Panc1 (cell line): ENCODE data around the gene ARFIP1. TPM values are rescaled to one million over a fixed set of nuclear protein-coding genes. Genes with fewer than 3 reads are reported as not detected.

ENCODE experiments used
- ATAC-seq: fragments of 200-7000 bp; cut with Tn5 transposase; 2 replicates; pipeline ENCODE4 v1.9.1; 2020; ENCODE audit warnings: mild to moderate bottlenecking, moderate library complexity
- BruUV-seq: library from RNA; stranded (reverse); fragments of 400-500 nt; replicated peaks from 2 replicates; lab custom pipeline; 2021; lab: Mats Ljungman, UMichigan
- CTCF ChIA-PET: fragments of 300-600 bp; sonication (Branson Sonifier 250); formaldehyde crosslinking; loops from one replicate; lab custom pipeline; 2022; ENCODE audit warnings: antibody characterized with exemption; lab: Charles Lee
- POLR2A ChIA-PET: fragments of 300-600 bp; sonication (Branson Sonifier 250); formaldehyde crosslinking; loops from one replicate; lab custom pipeline; 2022; ENCODE audit warnings: antibody characterized with exemption; lab: Charles Lee
- DNase-seq: peaks from one replicate; pipeline ENCODE4 v3.0.0-alpha.2; 2010; ENCODE audit warnings: low read depth, low spot score
- H3K27ac ChIP-seq: 2 replicates; pipeline ENCODE4 v1.5.1; 2011; ENCODE audit warnings: mild to moderate bottlenecking, low read length, inconsistent platforms
- H3K27me3 ChIP-seq: fragments of 200-500 bp; sonication (Bioruptor generic); 2 replicates; pipeline ENCODE4 v1.6.0; 2014; ENCODE audit warnings: low read length, inconsistent platforms; ENCODE audit not compliant: control insufficient read depth, insufficient read depth
- H3K36me3 ChIP-seq: fragments of 200-500 bp; sonication (Bioruptor generic); 2 replicates; pipeline ENCODE4 v1.5.1; 2014; ENCODE audit warnings: inconsistent platforms, mild to moderate bottlenecking, low read length, moderate library complexity; ENCODE audit not compliant: control insufficient read depth, insufficient read depth
- H3K4me1 ChIP-seq: 2 replicates; pipeline ENCODE4 v1.5.1; 2011; ENCODE audit warnings: inconsistent platforms, mild to moderate bottlenecking, low read length, moderate library complexity; ENCODE audit not compliant: control insufficient read depth, insufficient read depth
- H3K4me3 ChIP-seq, 2 experiments: 2 replicates each; pipeline ENCODE4 v1.5.1; 2011 to 2012; ENCODE audit warnings: low read depth in 2 of 2, low read length in 2 of 2, mild to moderate bottlenecking in 2 of 2, inconsistent platforms in 1 of 2, moderate library complexity in 1 of 2
- H3K9me3 ChIP-seq: fragments of 200-500 bp; sonication (Bioruptor generic); 2 replicates; pipeline ENCODE4 v1.5.1; 2014; ENCODE audit warnings: low read depth, mild to moderate bottlenecking, inconsistent platforms, low read length, moderate library complexity; ENCODE audit not compliant: control insufficient read depth, insufficient read depth
- CTCF ChIP-seq: fragments of 450-650 bp; IDR thresholded peaks from 2 replicates; pipeline ENCODE4 v1.5.1; 2017; ENCODE audit warnings: mild to moderate bottlenecking
- POLR2AphosphoS5 ChIP-seq: IDR thresholded peaks from 2 replicates; pipeline ENCODE4 v1.6.1; 2012; ENCODE audit warnings: mild to moderate bottlenecking, low read depth, low read length, moderate library complexity
- REST ChIP-seq, 2 experiments: IDR thresholded peaks; 2 replicates each; pipeline ENCODE4 v1.6.1; 2011 to 2012; ENCODE audit warnings: low read depth in 2 of 2, control low read depth in 1 of 2, low read length in 1 of 2, mild to moderate bottlenecking in 1 of 2, moderate library complexity in 1 of 2; ENCODE audit not compliant: insufficient read depth in 1 of 2
- SIN3A ChIP-seq: IDR thresholded peaks from 2 replicates; pipeline ENCODE4 v1.6.1; 2012; ENCODE audit warnings: low read depth, mild to moderate bottlenecking, low read length, moderate library complexity, borderline replicate concordance; ENCODE audit not compliant: insufficient read depth
- TCF7L2 ChIP-seq: IDR thresholded peaks from 2 replicates; pipeline ENCODE4 v1.6.1; 2011; ENCODE audit warnings: mild to moderate bottlenecking, low read depth, low read length, inconsistent platforms
- in situ Hi-C: cut with HindIII; loops from 2 replicates; pipeline ENCODE4 v1.10.0; 2016; ENCODE audit warnings: low sequenced_read_pairs, low pct_unique_long_range_greater_than_20kb
- intact Hi-C: fragments of 100-400 bp; cut with micrococcal nuclease; formaldehyde crosslinking; loops from one replicate; pipeline ENCODE4 v1.10.0; 2022; ENCODE audit not compliant: unreplicated experiment
- total RNA-seq: library from RNA; stranded (reverse); gene quantifications from one replicate; pipeline ENCODE4 v1.2.1, GENCODE V29; 2021; ENCODE audit not compliant: unreplicated experiment

The ARFIP1 gene
- total RNA-seq, 1 experiment from 2014 or later = 22.2 TPM

- no peaks in the 10 kb centered on the region for H3K27me3 ChIP-seq
- DNase-seq (no peak), ATAC-seq (no peak)
- CTCF ChIA-PET = no interaction called here
- no peaks in the 10 kb centered on the region for H3K4me1 ChIP-seq
- no peaks in the 10 kb centered on the region for H3K9me3 ChIP-seq
- TF ChIP-seq POLR2AphosphoS5 (no peak), TCF7L2 (no peak), REST (IDR thresholded peaks at IDR 0.05; ENCODE audit: insufficient read depth in 1 of 2, low read depth in 2 of 2, low read length in 1 of 2) (no peak), SIN3A (no peak), CTCF (no peak)
- BruUV-seq = no TSS peak
- H3K36me3 ChIP-seq = no peaks in the 10 kb centered on the region
- POLR2A ChIA-PET = no interaction called here
- in situ Hi-C loops (no loop called here), intact Hi-C loops (no loop called here)
- no peak overlapping the region for H3K27ac ChIP-seq
- H3K4me3 ChIP-seq = no peak overlapping the region
These were observed 42.6 kb downstream of the ARFIP1 start for GRCh38 chr4:152822323-152822722.

GRCh38 chr4:152824561-152824960 is 44.8 kb downstream of the ARFIP1 start:
- Histone ChIP-seq H3K27ac (no peak overlapping the region), H3K4me1 (no peaks in the 10 kb centered on the region), H3K27me3 (no peaks in the 10 kb centered on the region), H3K36me3 (no peaks in the 10 kb centered on the region), H3K9me3 (no peaks in the 10 kb centered on the region), H3K4me3 (no peak overlapping the region)
- no peak for ATAC-seq
- in situ Hi-C loops = no loop called here
- intact Hi-C loops = no loop called here
- CTCF ChIA-PET = no interaction called here
- no TSS peak for BruUV-seq
- TF ChIP-seq REST (IDR thresholded peaks at IDR 0.05; ENCODE audit: insufficient read depth in 1 of 2, low read depth in 2 of 2, low read length in 1 of 2) (no peak), CTCF (no peak), TCF7L2 (no peak), POLR2AphosphoS5 (no peak), SIN3A (no peak)
- POLR2A ChIA-PET = no interaction called here
- DNase-seq = no peak
